Nephron progenitor cell (in vitro differentiated cells): ENCODE results near the gene CBLB.

ENCODE experiments used
- DNase-seq: peaks from one replicate; pipeline ENCODE4 v3.0.0; 2021
- H3K27ac Mint-ChIP-seq: 2 replicates; pipeline ENCODE4 v1.8.0; 2021; ENCODE audit warnings: mild to moderate bottlenecking, moderate library complexity, mixed read lengths
- H3K27me3 Mint-ChIP-seq: 2 replicates; pipeline ENCODE4 v1.8.0; 2021; ENCODE audit warnings: mild to moderate bottlenecking, low read depth, mixed read lengths; ENCODE audit not compliant: poor library complexity
- H3K36me3 Mint-ChIP-seq: 2 replicates; pipeline ENCODE4 v1.8.0; 2021; ENCODE audit warnings: low read depth, mixed read lengths
- H3K4me1 Mint-ChIP-seq: 2 replicates; pipeline ENCODE4 v1.8.0; 2021; ENCODE audit warnings: mixed read lengths
- H3K4me3 Mint-ChIP-seq: 2 replicates; pipeline ENCODE4 v1.8.0; 2021; ENCODE audit warnings: mild to moderate bottlenecking, moderate library complexity, mixed read lengths
- H3K9me3 Mint-ChIP-seq: 2 replicates; pipeline ENCODE4 v1.8.0; 2021; ENCODE audit warnings: mild to moderate bottlenecking, moderate library complexity, mixed read lengths
- TF ChIP-seq, protein P1 (sequence below): fragments of 200-600 bp; sonication (generic); IDR thresholded peaks from 2 replicates; pipeline ENCODE4 v1.5.0; 2021; ENCODE audit warnings: antibody characterized with exemption

Gene CBLB

GRCh38 chr3:105656651-105657504 lies 211.9 kb downstream of the CBLB start:
- H3K36me3 Mint-ChIP-seq: peaks cover 44% of the 10 kb centered on the region
- H3K4me3 Mint-ChIP-seq: no peak overlapping the region
- no peaks in the 10 kb centered on the region for H3K4me1 Mint-ChIP-seq
- no peak overlapping the region for H3K27ac Mint-ChIP-seq
- DNase-seq: no peak
- TF ChIP-seq, protein P1, sequence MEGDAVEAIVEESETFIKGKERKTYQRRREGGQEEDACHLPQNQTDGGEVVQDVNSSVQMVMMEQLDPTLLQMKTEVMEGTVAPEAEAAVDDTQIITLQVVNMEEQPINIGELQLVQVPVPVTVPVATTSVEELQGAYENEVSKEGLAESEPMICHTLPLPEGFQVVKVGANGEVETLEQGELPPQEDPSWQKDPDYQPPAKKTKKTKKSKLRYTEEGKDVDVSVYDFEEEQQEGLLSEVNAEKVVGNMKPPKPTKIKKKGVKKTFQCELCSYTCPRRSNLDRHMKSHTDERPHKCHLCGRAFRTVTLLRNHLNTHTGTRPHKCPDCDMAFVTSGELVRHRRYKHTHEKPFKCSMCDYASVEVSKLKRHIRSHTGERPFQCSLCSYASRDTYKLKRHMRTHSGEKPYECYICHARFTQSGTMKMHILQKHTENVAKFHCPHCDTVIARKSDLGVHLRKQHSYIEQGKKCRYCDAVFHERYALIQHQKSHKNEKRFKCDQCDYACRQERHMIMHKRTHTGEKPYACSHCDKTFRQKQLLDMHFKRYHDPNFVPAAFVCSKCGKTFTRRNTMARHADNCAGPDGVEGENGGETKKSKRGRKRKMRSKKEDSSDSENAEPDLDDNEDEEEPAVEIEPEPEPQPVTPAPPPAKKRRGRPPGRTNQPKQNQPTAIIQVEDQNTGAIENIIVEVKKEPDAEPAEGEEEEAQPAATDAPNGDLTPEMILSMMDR: no peak
- no peaks in the 10 kb centered on the region for H3K9me3 Mint-ChIP-seq
- no peaks in the 10 kb centered on the region for H3K27me3 Mint-ChIP-seq

GRCh38 chr3:105653868-105654267 lies 214.9 kb downstream of the CBLB start:
- no peak for DNase-seq
- no peaks in the 10 kb centered on the region for H3K27me3 Mint-ChIP-seq
- H3K4me3 Mint-ChIP-seq: no peak overlapping the region
- TF ChIP-seq, protein P1: no peak
- H3K4me1 Mint-ChIP-seq: peaks cover 7% of the 10 kb centered on the region
- H3K9me3 Mint-ChIP-seq: no peaks in the 10 kb centered on the region
- no peak overlapping the region for H3K27ac Mint-ChIP-seq
- H3K36me3 Mint-ChIP-seq: peaks cover 16% of the 10 kb centered on the region

DNA sequence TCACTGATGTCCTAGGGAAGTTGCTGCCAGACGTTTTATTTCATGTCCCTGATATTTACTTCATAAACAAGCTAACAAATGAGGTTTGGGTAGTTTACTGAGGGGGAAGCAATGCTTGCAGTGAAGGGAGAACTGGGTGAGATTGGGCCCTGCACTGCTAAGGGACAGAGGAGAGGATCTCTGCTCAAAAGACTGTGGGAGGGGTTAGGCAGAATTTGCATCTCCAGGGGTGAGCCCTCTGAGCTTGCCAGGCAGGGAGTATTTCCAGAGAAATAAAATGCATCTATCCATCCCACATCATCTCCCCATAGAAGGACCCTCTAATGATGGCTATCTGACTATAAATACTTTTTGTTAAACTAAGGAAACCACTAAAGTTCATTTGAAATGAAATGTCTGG lies 215.6 kb downstream of the CBLB start:
- Mint-ChIP-seq H3K9me3 (no peaks in the 10 kb centered on the region), H3K27ac (no peak overlapping the region), H3K27me3 (no peaks in the 10 kb centered on the region), H3K36me3 (peaks cover 9% of the 10 kb centered on the region), H3K4me3 (no peak overlapping the region), H3K4me1 (peaks cover 11% of the 10 kb centered on the region)
- TF ChIP-seq, protein P1: no peak
- no peak for DNase-seq

GRCh38 chr3:105649480-105649879 lies 219.3 kb downstream of the CBLB start:
- no peaks in the 10 kb centered on the region for H3K27me3 Mint-ChIP-seq
- no peak overlapping the region for H3K27ac Mint-ChIP-seq
- H3K4me1 Mint-ChIP-seq: peaks cover 11% of the 10 kb centered on the region
- H3K9me3 Mint-ChIP-seq: no peaks in the 10 kb centered on the region
- H3K4me3 Mint-ChIP-seq: no peak overlapping the region
- no peak for DNase-seq
- H3K36me3 Mint-ChIP-seq: no peaks in the 10 kb centered on the region
- TF ChIP-seq, protein P1: no peak

GRCh38 chr3:105647047-105647446 lies 221.8 kb downstream of the CBLB start:
- H3K9me3 Mint-ChIP-seq: peaks cover 5% of the 10 kb centered on the region
- H3K4me1 Mint-ChIP-seq: peaks cover 11% of the 10 kb centered on the region
- H3K27me3 Mint-ChIP-seq: peaks cover 2% of the 10 kb centered on the region
- DNase-seq: no peak
- no peaks in the 10 kb centered on the region for H3K36me3 Mint-ChIP-seq
- H3K27ac Mint-ChIP-seq: no peak overlapping the region
- TF ChIP-seq, protein P1: no peak
- H3K4me3 Mint-ChIP-seq: no peak overlapping the region

GRCh38 chr3:105639131-105639530 lies 229.7 kb downstream of the CBLB start:
- H3K27me3 Mint-ChIP-seq: peaks cover 2% of the 10 kb centered on the region
- TF ChIP-seq, protein P1: no peak
- no peak overlapping the region for H3K27ac Mint-ChIP-seq
- H3K4me1 Mint-ChIP-seq: no peaks in the 10 kb centered on the region
- no peak overlapping the region for H3K4me3 Mint-ChIP-seq
- peaks cover 5% of the 10 kb centered on the region for H3K9me3 Mint-ChIP-seq
- DNase-seq: no peak
- no peaks in the 10 kb centered on the region for H3K36me3 Mint-ChIP-seq
